ENCODE results near the gene ZNF615. TPM values are rescaled to one million over a fixed set of nuclear protein-coding genes. Genes with fewer than 3 reads are reported as not detected.
A peak's percentile ranks its signal among the peaks of the same experiment; 100 is the strongest.
"Not testable (repeated sequence)": the region's sequence is repeated elsewhere in the genome, so short reads cannot be mapped to it uniquely, and the experiment has no call there.

The ZNF615 gene
- total RNA-seq, 1 experiment from 2014 or later = 2.5 TPM

GRCh38 chr19:51980926-51981325, 27.1 kb downstream of the ZNF615 start:
- not testable (repeated sequence) for DNase-seq (ENCODE audit: low read depth)

DNA sequence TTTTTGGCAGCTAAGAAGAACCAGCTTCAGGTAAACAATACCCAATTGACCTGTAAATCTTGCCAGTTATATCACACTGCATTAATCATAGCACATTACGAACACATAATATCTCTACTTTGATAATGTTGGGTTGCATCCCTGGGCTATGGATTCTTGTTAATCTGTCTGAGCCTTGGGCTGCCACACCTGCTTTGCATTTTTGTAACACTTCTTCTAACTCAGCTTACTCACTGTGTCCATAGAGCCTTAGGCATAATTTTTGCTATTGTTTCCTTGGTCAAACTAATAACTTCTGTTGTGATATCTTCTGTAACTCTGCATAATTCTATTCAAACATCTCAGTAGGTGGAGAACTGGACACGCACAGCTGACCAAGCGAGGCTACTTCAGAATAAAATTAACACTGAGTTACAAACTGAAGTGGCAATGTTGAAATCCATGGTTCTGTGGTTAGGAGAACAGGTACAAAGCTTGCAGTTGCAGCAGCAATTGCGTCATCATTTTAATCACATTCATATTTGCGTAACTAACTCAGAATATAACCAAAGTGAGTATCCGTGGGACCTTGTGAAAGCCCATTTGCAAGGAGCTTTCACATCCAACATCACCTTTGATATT, 27.8 kb downstream of the ZNF615 start:
- DNase-seq (ENCODE audit: low read depth) = no peak

GRCh38 chr19:51978882-51979281, 29.1 kb downstream of the ZNF615 start:
- DNase-seq (ENCODE audit: low read depth) = peak; percentile 42

DNA sequence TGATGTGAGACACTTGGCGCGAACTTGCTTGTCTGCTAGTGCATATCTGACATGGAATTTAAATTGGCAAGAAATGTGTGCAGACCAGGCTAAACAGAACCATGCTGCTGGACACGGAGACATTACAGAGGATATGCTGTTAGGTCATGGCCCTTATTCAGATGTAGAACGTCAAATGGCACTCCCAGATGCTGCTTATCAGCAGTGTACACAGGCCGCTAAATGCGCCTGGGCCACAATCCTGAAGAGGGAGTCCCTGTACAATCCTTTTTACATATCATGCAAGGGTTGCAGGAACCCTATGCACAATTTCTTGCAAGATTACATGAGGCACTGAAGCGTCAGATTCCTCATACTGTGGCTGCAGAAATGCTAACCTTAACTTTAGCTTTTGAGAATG, 30.7 kb downstream of the ZNF615 start:
- DNase-seq (ENCODE audit: low read depth) = no peak

DNA sequence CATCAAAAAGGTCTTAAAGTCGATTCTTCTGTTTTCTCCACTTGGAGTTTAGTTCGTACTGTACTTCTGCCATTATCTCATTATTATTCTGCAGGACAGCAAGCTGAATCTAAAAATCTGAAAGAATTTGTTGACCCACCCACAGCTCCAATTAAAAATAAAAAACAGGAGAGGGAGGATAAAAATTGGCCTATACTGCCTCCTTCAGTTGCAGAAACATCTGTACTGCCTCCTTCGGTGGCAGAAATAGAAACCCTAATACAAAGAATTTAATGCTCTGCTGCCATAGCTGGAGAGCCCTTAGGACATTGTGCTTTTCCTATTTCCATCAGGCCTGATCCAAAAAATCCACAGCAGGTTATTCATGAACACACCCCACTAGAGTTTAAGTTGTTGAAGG, 31.2 kb downstream of the ZNF615 start:
- no peak for DNase-seq (ENCODE audit: low read depth)

GRCh38 chr19:51975787-51976186, 32.2 kb downstream of the ZNF615 start:
- DNase-seq (ENCODE audit: low read depth) = not testable (repeated sequence)

GRCh38 chr19:51971624-51972023, 36.4 kb downstream of the ZNF615 start:
- DNase-seq (ENCODE audit: low read depth) = no peak

DNA sequence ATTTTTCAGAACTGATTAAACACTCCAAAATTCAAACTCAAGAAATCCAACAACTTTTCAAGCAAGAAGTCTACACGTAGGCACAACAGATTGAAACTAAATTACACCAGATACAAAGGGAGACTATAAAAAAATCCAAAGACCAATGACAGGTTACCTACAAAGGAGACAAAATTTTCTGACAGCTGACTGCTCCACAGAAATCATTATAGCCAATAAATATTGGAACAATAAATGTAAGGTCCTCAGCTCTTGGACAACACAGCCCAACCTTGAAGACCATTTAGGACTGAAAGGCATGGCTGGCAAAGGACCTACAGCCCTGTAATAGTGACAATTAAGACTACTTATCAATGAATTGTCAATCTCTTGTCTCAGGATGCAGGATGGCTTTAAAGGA, 37.3 kb downstream of the ZNF615 start:
- no peak for DNase-seq (ENCODE audit: low read depth)

GRCh38 chr19:51965583-51965982, 42.4 kb downstream of the ZNF615 start:
- no peak for DNase-seq (ENCODE audit: low read depth)

DNA sequence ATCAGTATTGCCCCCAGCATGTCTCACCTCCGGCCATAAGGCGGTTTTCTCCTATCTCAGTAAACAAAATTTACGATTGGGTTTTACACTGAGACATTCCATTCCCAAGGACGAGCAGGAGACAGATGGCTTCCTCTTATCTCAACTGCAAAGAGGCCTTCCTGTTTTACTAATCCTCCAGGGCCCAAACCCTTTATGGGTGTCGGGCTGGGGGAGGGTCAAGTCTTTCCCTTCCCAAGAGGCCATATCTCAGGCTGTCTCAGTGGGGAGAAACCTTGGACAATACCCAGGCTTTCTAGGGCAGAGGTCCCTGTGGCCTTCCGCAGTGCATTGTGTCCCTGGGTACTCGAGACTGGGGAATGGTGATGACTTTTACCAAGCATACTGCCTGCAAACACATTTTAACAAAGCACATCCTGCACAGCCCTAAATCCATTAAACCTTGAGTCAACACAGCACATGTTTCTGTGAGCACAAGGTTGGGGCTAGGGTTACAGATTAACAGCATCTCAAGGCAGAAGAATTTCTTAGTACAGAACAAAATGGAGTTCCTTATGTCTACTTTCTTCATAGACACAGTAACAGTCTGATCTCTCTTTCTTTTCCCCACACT, 47.3 kb downstream of the ZNF615 start:
- DNase-seq (ENCODE audit: low read depth) = not testable (repeated sequence)

DNA sequence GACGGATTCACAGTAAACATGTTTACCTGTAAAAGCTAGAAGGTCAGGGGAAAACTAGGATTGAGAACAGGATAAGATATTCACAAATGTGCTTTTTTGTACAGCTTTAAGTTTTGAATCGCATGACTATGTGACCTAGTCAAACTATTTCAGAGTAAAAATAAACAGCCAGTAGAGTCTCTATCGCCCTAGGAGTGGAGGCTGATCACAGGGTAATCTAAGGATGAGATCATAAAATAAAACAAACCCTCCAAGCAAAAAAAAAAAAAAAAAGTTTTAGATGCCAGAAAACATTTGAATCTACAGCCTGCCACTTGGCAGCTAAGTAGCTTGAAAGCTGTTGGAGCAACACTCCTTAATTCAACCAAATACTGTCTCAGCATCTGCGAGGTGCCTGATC, 48.2 kb downstream of the ZNF615 start:
- DNase-seq (ENCODE audit: low read depth) = no peak

- DNase-seq (ENCODE audit: low read depth) = not testable (repeated sequence)
Observed at GRCh38 chr19:51957846-51958245, 50.2 kb downstream of the ZNF615 start.

- DNase-seq (ENCODE audit: low read depth) = no peak
Observed at GRCh38 chr19:51948975-51949374, 59.0 kb downstream of the ZNF615 start.

DNA sequence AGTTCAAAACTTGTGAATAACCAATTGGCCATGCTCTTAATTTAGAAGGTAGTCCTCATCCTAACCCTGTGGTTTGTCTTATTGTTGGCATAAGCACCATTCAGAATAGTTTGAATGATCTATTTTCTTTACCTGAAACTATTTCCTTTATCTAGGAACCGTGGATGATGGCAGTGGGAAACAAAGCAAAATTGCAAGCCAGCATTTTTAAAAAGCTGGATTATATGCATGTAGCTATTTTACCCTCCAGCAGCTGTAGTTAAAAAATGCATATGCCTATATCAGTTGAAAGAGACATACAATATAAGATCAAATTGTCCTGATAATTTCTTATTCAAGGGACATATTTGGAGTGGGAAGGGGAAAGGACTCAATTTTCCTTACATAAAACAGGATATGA, 61.4 kb downstream of the ZNF615 start:
- no peak for DNase-seq (ENCODE audit: low read depth)

DNA sequence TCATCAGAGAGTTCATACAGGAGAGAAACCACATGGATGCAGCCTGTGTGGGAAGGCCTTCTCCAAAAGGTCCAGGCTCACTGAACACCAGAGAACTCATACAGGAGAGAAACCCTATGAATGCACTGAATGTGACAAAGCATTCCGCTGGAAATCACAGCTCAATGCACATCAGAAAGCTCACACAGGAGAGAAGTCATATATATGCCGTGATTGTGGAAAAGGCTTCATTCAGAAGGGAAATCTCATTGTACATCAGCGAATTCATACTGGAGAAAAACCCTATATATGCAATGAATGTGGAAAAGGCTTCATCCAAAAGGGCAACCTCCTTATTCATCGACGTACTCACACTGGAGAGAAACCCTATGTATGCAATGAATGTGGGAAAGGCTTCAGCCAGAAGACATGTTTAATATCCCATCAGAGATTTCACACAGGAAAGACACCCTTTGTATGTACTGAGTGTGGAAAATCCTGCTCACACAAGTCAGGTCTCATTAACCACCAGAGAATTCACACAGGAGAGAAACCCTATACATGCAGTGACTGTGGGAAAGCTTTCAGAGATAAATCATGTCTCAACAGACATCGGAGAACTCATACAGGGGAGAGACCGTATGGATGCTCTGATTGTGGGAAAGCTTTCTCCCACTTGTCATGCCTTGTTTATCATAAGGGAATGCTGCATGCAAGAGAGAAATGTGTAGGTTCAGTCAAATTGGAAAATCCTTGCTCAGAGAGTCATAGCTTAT, 63.0 kb downstream of the ZNF615 start:
- DNase-seq (ENCODE audit: low read depth) = no peak

Other genes starting within 250 kb of the ZNF615 start
- 0.05 TPM in 1 of 2 replicates, not detected in the other for gene FPR2, start 247.0 kb downstream of the ZNF615 start, total RNA-seq (2014; rRNA removed; shearing (Covaris generic))
- not detected in 2 replicates for gene FPR3, start 213.1 kb downstream of the ZNF615 start, total RNA-seq (2014; rRNA removed; shearing (Covaris generic))
- 2.5 and 3.0 TPM in 2 replicates for gene ZNF577, start 120.3 kb downstream of the ZNF615 start, total RNA-seq (2014; rRNA removed; shearing (Covaris generic))
- gene ZNF649, start 103.2 kb downstream of the ZNF615 start, total RNA-seq (2014; rRNA removed; shearing (Covaris generic)) = 5.5 and 7.4 TPM in 2 replicates
- 5.4 and 9.0 TPM in 2 replicates for gene ZNF613, start 80.7 kb downstream of the ZNF615 start, total RNA-seq (2014; rRNA removed; shearing (Covaris generic))
- gene ZNF350, start 21.4 kb downstream of the ZNF615 start, total RNA-seq (2014; rRNA removed; shearing (Covaris generic)) = 3.9 and 5.8 TPM in 2 replicates
- 8.9 and 9.1 TPM in 2 replicates for gene ZNF614, start 20.2 kb upstream of the ZNF615 start, total RNA-seq (2014; rRNA removed; shearing (Covaris generic))
- gene ZNF432, start 40.6 kb upstream of the ZNF615 start, total RNA-seq (2014; rRNA removed; shearing (Covaris generic)) = 3.2 and 3.3 TPM in 2 replicates
- 4.8 and 5.8 TPM in 2 replicates for gene ZNF841, start 87.6 kb upstream of the ZNF615 start, total RNA-seq (2014; rRNA removed; shearing (Covaris generic))
- gene ZNF616, start 131.7 kb upstream of the ZNF615 start, total RNA-seq (2014; rRNA removed; shearing (Covaris generic)) = 3.8 and 5.6 TPM in 2 replicates
- gene ZNF836, start 163.4 kb upstream of the ZNF615 start, total RNA-seq (2014; rRNA removed; shearing (Covaris generic)) = 1.0 and 1.9 TPM in 2 replicates
- 162 and 195 TPM in 2 replicates for gene PPP2R1A, start 181.8 kb upstream of the ZNF615 start, total RNA-seq (2014; rRNA removed; shearing (Covaris generic))